Endothelial cell of umbilical vein (primary cell): Measurements from ENCODE around the gene DPH6. TPM values are rescaled to one million over a fixed set of nuclear protein-coding genes. Genes with fewer than 3 reads are reported as not detected.

Experiments
- BruUV-seq: library from RNA; stranded (reverse); fragments of 400-500 nt; replicated peaks from 2 replicates; lab custom pipeline; 2021; lab: Mats Ljungman, UMichigan
- CTCF ChIA-PET: fragments of 300-600, 350-600 bp; sonication (Branson Sonifier 250); formaldehyde crosslinking; loops from one replicate; lab custom pipeline; 2021; ENCODE audit warnings: antibody characterized with exemption, inconsistent platforms; lab: Charles Lee
- POLR2A ChIA-PET: fragments of 300-600, 350-600 bp; sonication (Branson Sonifier 250); formaldehyde crosslinking; loops from one replicate; lab custom pipeline; 2021; ENCODE audit warnings: antibody characterized with exemption, inconsistent platforms; lab: Charles Lee
- DNase-seq: peaks from one replicate; pipeline ENCODE4 v3.0.0-alpha.2; 2011; ENCODE audit warnings: low read depth, low spot score
- FAIRE-seq: peaks from 2 replicates; lab custom pipeline; 2011; peaks lifted over from hg19 to GRCh38; lab: Jason Lieb, UNC
- H2AFZ ChIP-seq: 2 replicates; pipeline ENCODE4 v1.6.0; 2012; ENCODE audit warnings: low read depth, low read length, control low read depth, inconsistent platforms
- H3K27ac ChIP-seq: 2 replicates; pipeline ENCODE4 v1.5.1; 2011; ENCODE audit warnings: low read depth, mild to moderate bottlenecking, control low read depth, low read length, moderate library complexity; ENCODE audit not compliant: insufficient read depth
- H3K27me3 ChIP-seq, 2 experiments: 2 replicates each; pipeline versions ENCODE4 v1.6.0 to v1.6.1; 2011; ENCODE audit warnings: low read length in 2 of 2, mixed read lengths in 1 of 2; ENCODE audit not compliant: control insufficient read depth in 2 of 2, insufficient read depth in 2 of 2
- H3K36me3 ChIP-seq, 2 experiments: 2 replicates in 1 of 2; 3 replicates in 1 of 2; pipeline ENCODE4 v1.5.1; 2011; ENCODE audit warnings: low read length in 2 of 2, mild to moderate bottlenecking in 1 of 2, moderate library complexity in 1 of 2; ENCODE audit not compliant: control insufficient read depth in 2 of 2, insufficient read depth in 2 of 2; ENCODE audit errors: extremely low read depth in 1 of 2
- H3K4me1 ChIP-seq: 3 replicates; pipeline ENCODE4 v1.5.1; 2011; ENCODE audit warnings: mild to moderate bottlenecking, low read length; ENCODE audit not compliant: control insufficient read depth, insufficient read depth; ENCODE audit errors: extremely low read depth
- H3K4me2 ChIP-seq: 2 replicates; pipeline ENCODE4 v1.6.1; 2011; ENCODE audit warnings: low read length, control low read depth, mixed read lengths; ENCODE audit not compliant: insufficient read depth
- H3K4me3 ChIP-seq, 3 experiments: fragments of 200-600 bp in 1 of 3; sonication (generic), shearing (Covaris generic) in 1 of 3; replicated peaks in 1 of 3; 2 replicates each; pipeline ENCODE4 v1.5.1; 2011 to 2016; ENCODE audit warnings: control low read depth in 3 of 3, low read length in 3 of 3, mild to moderate bottlenecking in 2 of 3, inconsistent platforms in 1 of 3, low read depth in 1 of 3, moderate library complexity in 1 of 3; ENCODE audit not compliant: insufficient read depth in 1 of 3
- H3K79me2 ChIP-seq: 2 replicates; pipeline ENCODE4 v1.6.0; 2012; ENCODE audit warnings: low read length, inconsistent platforms; ENCODE audit not compliant: control insufficient read depth, insufficient read depth
- H3K9ac ChIP-seq: replicated peaks from 2 replicates; pipeline ENCODE3; 2011; ENCODE audit warnings: low read length, control low read depth; ENCODE audit not compliant: insufficient read depth; ENCODE audit errors: extremely low read depth
- H3K9me1 ChIP-seq: replicated peaks from 3 replicates; pipeline ENCODE4 v1.6.0; 2011; ENCODE audit warnings: mild to moderate bottlenecking, low read length; ENCODE audit not compliant: control insufficient read depth, insufficient read depth; ENCODE audit errors: extremely low read depth
- H3K9me3 ChIP-seq: replicated peaks from 2 replicates; pipeline ENCODE4 v1.5.1; 2012; ENCODE audit warnings: low read length, inconsistent platforms; ENCODE audit not compliant: control insufficient read depth, insufficient read depth
- H4K20me1 ChIP-seq: replicated peaks from 2 replicates; pipeline ENCODE3; 2011; ENCODE audit warnings: mild to moderate bottlenecking, low read length; ENCODE audit not compliant: control insufficient read depth, insufficient read depth; ENCODE audit errors: extremely low read depth
- CTCF ChIP-seq, 2 donors: IDR thresholded peaks; 1 replicate in 1 of 2; 2 replicates in 1 of 2; pipeline ENCODE4 v1.5.1; 2011; ENCODE audit warnings: low read length in 2 of 2, mild to moderate bottlenecking in 2 of 2, moderate library complexity in 2 of 2, control low read depth in 1 of 2, inconsistent platforms in 1 of 2, low read depth in 1 of 2; ENCODE audit not compliant: insufficient read depth in 1 of 2; ENCODE audit errors: extremely low read depth in 1 of 2
- EZH2 ChIP-seq: IDR thresholded peaks from 2 replicates; pipeline ENCODE4 v1.6.1; 2012; ENCODE audit warnings: borderline replicate concordance, low read depth, mild to moderate bottlenecking, moderate library complexity, low read length, inconsistent platforms; ENCODE audit not compliant: severe bottlenecking
- FOS ChIP-seq: IDR thresholded peaks from 2 replicates; pipeline ENCODE4 v1.6.1; 2011; ENCODE audit warnings: mild to moderate bottlenecking, low read length, moderate library complexity, borderline replicate concordance; ENCODE audit not compliant: insufficient read depth
- GATA2 ChIP-seq: IDR thresholded peaks from 2 replicates; pipeline ENCODE4 v1.7.0; 2011; ENCODE audit warnings: low read depth, mild to moderate bottlenecking, moderate library complexity, mixed read lengths, low read length; ENCODE audit not compliant: insufficient read length, insufficient read depth
- JUN ChIP-seq: IDR thresholded peaks from 2 replicates; pipeline ENCODE4 v1.6.1; 2011; ENCODE audit warnings: borderline replicate concordance, low read depth; ENCODE audit not compliant: insufficient read length, insufficient read depth
- MYC ChIP-seq: IDR thresholded peaks from one replicate; pipeline ENCODE4 v1.6.1; 2011; ENCODE audit warnings: mild to moderate bottlenecking, low read depth, low read length
- POLR2A ChIP-seq: IDR thresholded peaks from 2 replicates; pipeline ENCODE4 v1.6.1; 2012; ENCODE audit warnings: low read depth, mild to moderate bottlenecking, control low read depth, low read length
- POLR2AphosphoS5 ChIP-seq: IDR thresholded peaks from 2 replicates; pipeline ENCODE4 v1.6.1; 2012; ENCODE audit warnings: low read depth, mild to moderate bottlenecking, control low read depth, low read length, moderate library complexity; ENCODE audit not compliant: insufficient read depth
- dilution Hi-C: fragments of 300-500 bp; cut with MboI; formaldehyde crosslinking; loops from one replicate; pipeline ENCODE4 v1.15.0; 2019; ENCODE audit warnings: low sequenced_read_pairs; ENCODE audit not compliant: extremely low pct_ligation_motif_present
- intact Hi-C: fragments of 100-400 bp; cut with micrococcal nuclease; formaldehyde crosslinking; loops from one replicate; pipeline ENCODE4 v1.10.0; 2022
- polyA plus RNA-seq, 4 experiments: library from polyadenylated mRNA; depleted of rRNA in 3 of 4; stranded (reverse) in 3 of 4; unstranded in 1 of 4; fragments of >200 nt; gene quantifications; 2 replicates each; pipeline versions ENCODE4 v1.2.1 to v1.2.3, GENCODE V29; 2011 to 2012; ENCODE audit warnings: missing spikeins in 1 of 4
- total RNA-seq: library from RNA; stranded (reverse); gene quantifications from 2 replicates; pipeline ENCODE4 v1.2.3, GENCODE V29; 2021
- TF ChIP-seq, protein P1 (sequence below): IDR thresholded peaks from 2 replicates; pipeline ENCODE4 v1.6.1; 2011; ENCODE audit not compliant: insufficient read depth, insufficient read length

The DPH6 gene
- total and polyA plus RNA-seq, 2 donors (not counting 3 experiments of a cell fraction or from before 2014, with no cell fraction given), result 4.6 to 10.1 TPM

- no peaks in the 10 kb centered on the region for H3K79me2 ChIP-seq
- ChIA-PET CTCF (no interaction called here), POLR2A (no interaction called here)
- no peaks in the 10 kb centered on the region for H3K27me3 ChIP-seq
- FAIRE-seq (no peak), DNase-seq (no peak)
- no peaks in the 10 kb centered on the region for H3K9me3 ChIP-seq
- H3K4me3 ChIP-seq, result no peak overlapping the region
- BruUV-seq, result no TSS peak
- no peaks in the 10 kb centered on the region for H4K20me1 ChIP-seq
- H3K9me1 ChIP-seq, result no peaks in the 10 kb centered on the region
- dilution Hi-C loops (no loop called here), intact Hi-C loops (no loop called here)
- H3K4me1 ChIP-seq, result no peaks in the 10 kb centered on the region
- H2AFZ ChIP-seq, result no peak overlapping the region
- no peak overlapping the region for H3K27ac ChIP-seq
- H3K36me3 ChIP-seq, result no peaks in the 10 kb centered on the region
- H3K4me2 ChIP-seq, result no peak overlapping the region
- TF ChIP-seq EZH2, result no peak
- no peak for TF ChIP-seq POLR2A
- no peak for TF ChIP-seq GATA2
- TF ChIP-seq FOS, result no peak
- no peak for TF ChIP-seq POLR2AphosphoS5
- TF ChIP-seq, protein P1, sequence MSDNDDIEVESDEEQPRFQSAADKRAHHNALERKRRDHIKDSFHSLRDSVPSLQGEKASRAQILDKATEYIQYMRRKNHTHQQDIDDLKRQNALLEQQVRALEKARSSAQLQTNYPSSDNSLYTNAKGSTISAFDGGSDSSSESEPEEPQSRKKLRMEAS, result no peak
- TF ChIP-seq CTCF (IDR thresholded peaks at IDR 0.05; ENCODE audit: extremely low read depth in 1 of 2, insufficient read depth in 1 of 2, low read depth in 1 of 2, low read length in 2 of 2), result no peak
- no peak for TF ChIP-seq JUN
- TF ChIP-seq MYC, result no peak
- H3K9ac ChIP-seq, result no peak overlapping the region
These were observed 16.2 kb downstream of the DPH6 start for GRCh38 chr15:35529784-35530183.
